Cerebellar nuclear complex (tissue), 1 donor: Measurements from ENCODE around the gene ZFYVE16.
"Not testable (repeated sequence)": the region's sequence is repeated elsewhere in the genome, so short reads cannot be mapped to it uniquely, and the experiment has no call there.

ENCODE experiments used
- DNase-seq, 2 experiments: peaks; one replicate each; lab custom pipeline; 2025; lab: John Stamatoyannopoulos, UW

Gene ZFYVE16

GRCh38 chr5:80411589-80412219, 3.8 kb downstream of the ZFYVE16 start:
- DNase-seq, result no peak

- no peak for DNase-seq
Measured at GRCh38 chr5:80414113-80414512, 6.2 kb downstream of the ZFYVE16 start.

GRCh38 chr5:80417973-80418372, 10.1 kb downstream of the ZFYVE16 start:
- DNase-seq, result no peak

- DNase-seq, result not testable (repeated sequence)
Measured at GRCh38 chr5:80424365-80424764, 16.5 kb downstream of the ZFYVE16 start.

- no peak for DNase-seq
Measured at GRCh38 chr5:80435476-80435875, 27.6 kb downstream of the ZFYVE16 start.

- no peak for DNase-seq
Measured at GRCh38 chr5:80437326-80437725, 29.5 kb downstream of the ZFYVE16 start.

- no peak for DNase-seq
Measured at GRCh38 chr5:80438739-80439138, 30.9 kb downstream of the ZFYVE16 start.

GRCh38 chr5:80439213-80439612, 31.3 kb downstream of the ZFYVE16 start:
- no peak for DNase-seq

GRCh38 chr5:80442742-80443141, 34.9 kb downstream of the ZFYVE16 start:
- DNase-seq, result no peak

- DNase-seq, result no peak
Measured at GRCh38 chr5:80453366-80453765, 45.5 kb downstream of the ZFYVE16 start.

- no peak for DNase-seq
Measured at GRCh38 chr5:80463269-80463668, 55.4 kb downstream of the ZFYVE16 start.

GRCh38 chr5:80466669-80467485, 59.0 kb downstream of the ZFYVE16 start:
- no peak for DNase-seq

- no peak for DNase-seq
Measured at GRCh38 chr5:80468131-80468530, 60.3 kb downstream of the ZFYVE16 start.

GRCh38 chr5:80470631-80471030, 62.8 kb downstream of the ZFYVE16 start:
- not testable (repeated sequence) for DNase-seq

GRCh38 chr5:80474929-80475328, 67.1 kb downstream of the ZFYVE16 start:
- DNase-seq, result no peak

GRCh38 chr5:80479713-80480112, 71.8 kb downstream of the ZFYVE16 start:
- DNase-seq, result no peak

- no peak for DNase-seq
Measured at GRCh38 chr5:80480354-80480753, 72.5 kb downstream of the ZFYVE16 start.

GRCh38 chr5:80481019-80481893, 73.4 kb downstream of the ZFYVE16 start:
- no peak for DNase-seq

GRCh38 chr5:80482578-80482977, 74.7 kb downstream of the ZFYVE16 start:
- no peak for DNase-seq

- no peak for DNase-seq
Measured at GRCh38 chr5:80483636-80484232, 75.9 kb downstream of the ZFYVE16 start.

GRCh38 chr5:80487444-80487828, 79.6 kb downstream of the ZFYVE16 start:
- no peak for DNase-seq
